Endothelial cell of umbilical vein (primary cell): ENCODE measurements around the gene EEF2K. TPM values are rescaled to one million over a fixed set of nuclear protein-coding genes. Genes with fewer than 3 reads are reported as not detected.

Experiments
- BruUV-seq: library from RNA; stranded (reverse); fragments of 400-500 nt; replicated peaks from 2 replicates; lab custom pipeline; 2021; lab: Mats Ljungman, UMichigan
- CTCF ChIA-PET: fragments of 300-600, 350-600 bp; sonication (Branson Sonifier 250); formaldehyde crosslinking; loops from one replicate; lab custom pipeline; 2021; ENCODE audit warnings: antibody characterized with exemption, inconsistent platforms; lab: Charles Lee
- POLR2A ChIA-PET: fragments of 300-600, 350-600 bp; sonication (Branson Sonifier 250); formaldehyde crosslinking; loops from one replicate; lab custom pipeline; 2021; ENCODE audit warnings: antibody characterized with exemption, inconsistent platforms; lab: Charles Lee
- DNase-seq: peaks from one replicate; pipeline ENCODE4 v3.0.0-alpha.2; 2011; ENCODE audit warnings: low read depth, low spot score
- FAIRE-seq: peaks from 2 replicates; lab custom pipeline; 2011; peaks lifted over from hg19 to GRCh38; lab: Jason Lieb, UNC
- H2AFZ ChIP-seq: 2 replicates; pipeline ENCODE4 v1.6.0; 2012; ENCODE audit warnings: low read depth, low read length, control low read depth, inconsistent platforms
- H3K27ac ChIP-seq: 2 replicates; pipeline ENCODE4 v1.5.1; 2011; ENCODE audit warnings: low read depth, mild to moderate bottlenecking, control low read depth, low read length, moderate library complexity; ENCODE audit not compliant: insufficient read depth
- H3K27me3 ChIP-seq, 2 experiments: 2 replicates each; pipeline versions ENCODE4 v1.6.0 to v1.6.1; 2011; ENCODE audit warnings: low read length in 2 of 2, mixed read lengths in 1 of 2; ENCODE audit not compliant: control insufficient read depth in 2 of 2, insufficient read depth in 2 of 2
- H3K36me3 ChIP-seq, 2 experiments: 2 replicates in 1 of 2; 3 replicates in 1 of 2; pipeline ENCODE4 v1.5.1; 2011; ENCODE audit warnings: low read length in 2 of 2, mild to moderate bottlenecking in 1 of 2, moderate library complexity in 1 of 2; ENCODE audit not compliant: control insufficient read depth in 2 of 2, insufficient read depth in 2 of 2; ENCODE audit errors: extremely low read depth in 1 of 2
- H3K4me1 ChIP-seq: 3 replicates; pipeline ENCODE4 v1.5.1; 2011; ENCODE audit warnings: mild to moderate bottlenecking, low read length; ENCODE audit not compliant: control insufficient read depth, insufficient read depth; ENCODE audit errors: extremely low read depth
- H3K4me2 ChIP-seq: 2 replicates; pipeline ENCODE4 v1.6.1; 2011; ENCODE audit warnings: low read length, control low read depth, mixed read lengths; ENCODE audit not compliant: insufficient read depth
- H3K4me3 ChIP-seq, 3 experiments: fragments of 200-600 bp in 1 of 3; sonication (generic), shearing (Covaris generic) in 1 of 3; replicated peaks in 1 of 3; 2 replicates each; pipeline ENCODE4 v1.5.1; 2011 to 2016; ENCODE audit warnings: control low read depth in 3 of 3, low read length in 3 of 3, mild to moderate bottlenecking in 2 of 3, inconsistent platforms in 1 of 3, low read depth in 1 of 3, moderate library complexity in 1 of 3; ENCODE audit not compliant: insufficient read depth in 1 of 3
- H3K79me2 ChIP-seq: 2 replicates; pipeline ENCODE4 v1.6.0; 2012; ENCODE audit warnings: low read length, inconsistent platforms; ENCODE audit not compliant: control insufficient read depth, insufficient read depth
- H3K9ac ChIP-seq: replicated peaks from 2 replicates; pipeline ENCODE3; 2011; ENCODE audit warnings: low read length, control low read depth; ENCODE audit not compliant: insufficient read depth; ENCODE audit errors: extremely low read depth
- H3K9me1 ChIP-seq: replicated peaks from 3 replicates; pipeline ENCODE4 v1.6.0; 2011; ENCODE audit warnings: mild to moderate bottlenecking, low read length; ENCODE audit not compliant: control insufficient read depth, insufficient read depth; ENCODE audit errors: extremely low read depth
- H3K9me3 ChIP-seq: replicated peaks from 2 replicates; pipeline ENCODE4 v1.5.1; 2012; ENCODE audit warnings: low read length, inconsistent platforms; ENCODE audit not compliant: control insufficient read depth, insufficient read depth
- H4K20me1 ChIP-seq: replicated peaks from 2 replicates; pipeline ENCODE3; 2011; ENCODE audit warnings: mild to moderate bottlenecking, low read length; ENCODE audit not compliant: control insufficient read depth, insufficient read depth; ENCODE audit errors: extremely low read depth
- CTCF ChIP-seq, 2 donors: IDR thresholded peaks; 1 replicate in 1 of 2; 2 replicates in 1 of 2; pipeline ENCODE4 v1.5.1; 2011; ENCODE audit warnings: low read length in 2 of 2, mild to moderate bottlenecking in 2 of 2, moderate library complexity in 2 of 2, control low read depth in 1 of 2, inconsistent platforms in 1 of 2, low read depth in 1 of 2; ENCODE audit not compliant: insufficient read depth in 1 of 2; ENCODE audit errors: extremely low read depth in 1 of 2
- EZH2 ChIP-seq: IDR thresholded peaks from 2 replicates; pipeline ENCODE4 v1.6.1; 2012; ENCODE audit warnings: borderline replicate concordance, low read depth, mild to moderate bottlenecking, moderate library complexity, low read length, inconsistent platforms; ENCODE audit not compliant: severe bottlenecking
- FOS ChIP-seq: IDR thresholded peaks from 2 replicates; pipeline ENCODE4 v1.6.1; 2011; ENCODE audit warnings: mild to moderate bottlenecking, low read length, moderate library complexity, borderline replicate concordance; ENCODE audit not compliant: insufficient read depth
- GATA2 ChIP-seq: IDR thresholded peaks from 2 replicates; pipeline ENCODE4 v1.7.0; 2011; ENCODE audit warnings: low read depth, mild to moderate bottlenecking, moderate library complexity, mixed read lengths, low read length; ENCODE audit not compliant: insufficient read length, insufficient read depth
- JUN ChIP-seq: IDR thresholded peaks from 2 replicates; pipeline ENCODE4 v1.6.1; 2011; ENCODE audit warnings: borderline replicate concordance, low read depth; ENCODE audit not compliant: insufficient read length, insufficient read depth
- MAX ChIP-seq: IDR thresholded peaks from 2 replicates; pipeline ENCODE4 v1.6.1; 2011; ENCODE audit not compliant: insufficient read depth, insufficient read length
- MYC ChIP-seq: IDR thresholded peaks from one replicate; pipeline ENCODE4 v1.6.1; 2011; ENCODE audit warnings: mild to moderate bottlenecking, low read depth, low read length
- POLR2A ChIP-seq: IDR thresholded peaks from 2 replicates; pipeline ENCODE4 v1.6.1; 2012; ENCODE audit warnings: low read depth, mild to moderate bottlenecking, control low read depth, low read length
- POLR2AphosphoS5 ChIP-seq: IDR thresholded peaks from 2 replicates; pipeline ENCODE4 v1.6.1; 2012; ENCODE audit warnings: low read depth, mild to moderate bottlenecking, control low read depth, low read length, moderate library complexity; ENCODE audit not compliant: insufficient read depth
- dilution Hi-C: fragments of 300-500 bp; cut with MboI; formaldehyde crosslinking; loops from one replicate; pipeline ENCODE4 v1.15.0; 2019; ENCODE audit warnings: low sequenced_read_pairs; ENCODE audit not compliant: extremely low pct_ligation_motif_present
- intact Hi-C: fragments of 100-400 bp; cut with micrococcal nuclease; formaldehyde crosslinking; loops from one replicate; pipeline ENCODE4 v1.10.0; 2022
- polyA plus RNA-seq, 4 experiments: library from polyadenylated mRNA; depleted of rRNA in 3 of 4; stranded (reverse) in 3 of 4; unstranded in 1 of 4; fragments of >200 nt; gene quantifications; 2 replicates each; pipeline versions ENCODE4 v1.2.1 to v1.2.3, GENCODE V29; 2011 to 2012; ENCODE audit warnings: missing spikeins in 1 of 4
- total RNA-seq: library from RNA; stranded (reverse); gene quantifications from 2 replicates; pipeline ENCODE4 v1.2.3, GENCODE V29; 2021

Gene EEF2K
- total and polyA plus RNA-seq, 2 donors (not counting 3 experiments of a cell fraction or from before 2014, with no cell fraction given): 16.0 to 48.6 TPM

DNA sequence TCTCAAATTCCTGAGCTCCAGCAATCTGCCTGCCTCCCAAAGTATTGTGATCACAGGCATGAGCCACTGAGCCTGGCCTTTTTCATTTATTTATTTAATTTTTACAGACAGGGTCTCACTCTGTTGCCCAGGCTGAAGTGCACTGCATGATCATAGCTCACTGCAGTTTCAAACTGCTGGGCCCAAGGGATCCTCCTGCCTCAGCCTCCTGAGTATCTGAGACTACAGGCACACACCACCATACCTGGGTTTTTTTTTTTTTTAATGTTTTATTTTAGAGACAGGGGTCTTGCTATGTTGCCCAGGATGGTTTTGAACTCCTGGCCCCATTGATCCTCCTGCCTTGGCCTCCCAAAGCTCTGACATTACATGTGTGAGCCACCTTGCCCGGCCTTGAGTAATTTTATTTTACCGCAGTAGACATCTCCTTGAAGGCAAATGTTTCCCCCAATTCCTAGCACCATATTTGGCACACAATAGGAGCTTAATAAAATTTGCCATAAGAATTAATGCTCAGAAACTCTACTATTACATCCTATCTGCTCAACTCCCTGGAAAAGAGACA, 1.9 kb upstream of the EEF2K start:
- intact Hi-C loops: no loop called here
- Histone ChIP-seq H3K4me1 (peaks cover 17% of the 10 kb centered on the region), H3K4me2 (no peak overlapping the region), H3K36me3 (no peaks in the 10 kb centered on the region), H2AFZ (no peak overlapping the region), H3K9me3 (no peaks in the 10 kb centered on the region), H4K20me1 (no peaks in the 10 kb centered on the region), H3K9ac (no peak overlapping the region), H3K27ac (no peak overlapping the region), H3K9me1 (no peaks in the 10 kb centered on the region), H3K79me2 (peaks cover 24% of the 10 kb centered on the region), H3K4me3 (no peak overlapping the region), H3K27me3 (no peaks in the 10 kb centered on the region)
- ChIA-PET CTCF (interaction anchor here (0.9 to 2.3 kb wide), 3 partner anchors 8 to 96 kb away, joined by 4 to 16 read pairs (median 5); no protein-coding TSS in a partner anchor), POLR2A (interaction anchor here (0.7 kb wide), 1 partner anchor 203 kb away, joined by 3 read pairs; the partner anchor contains the start of gene PDZD9)
- TF ChIP-seq CTCF (IDR thresholded peaks at IDR 0.05; ENCODE audit: extremely low read depth in 1 of 2, insufficient read depth in 1 of 2, low read depth in 1 of 2, low read length in 2 of 2) (no peak), POLR2AphosphoS5 (no peak), FOS (no peak), POLR2A (no peak), GATA2 (no peak), MYC (no peak), JUN (no peak), MAX (no peak), EZH2 (no peak)
- no peak for DNase-seq
- no TSS peak for BruUV-seq
- dilution Hi-C loops: no loop called here
- FAIRE-seq: no peak
